HG02973 (cell line): ENCODE measurements around the gene METTL4.

Source experiments
- ATAC-seq: cut with Tn5 transposase; IDR thresholded peaks from one replicate; pipeline ENCODE4 v1.9.1; 2021; ENCODE audit warnings: moderate library complexity; ENCODE audit not compliant: unreplicated experiment

METTL4 gene

DNA sequence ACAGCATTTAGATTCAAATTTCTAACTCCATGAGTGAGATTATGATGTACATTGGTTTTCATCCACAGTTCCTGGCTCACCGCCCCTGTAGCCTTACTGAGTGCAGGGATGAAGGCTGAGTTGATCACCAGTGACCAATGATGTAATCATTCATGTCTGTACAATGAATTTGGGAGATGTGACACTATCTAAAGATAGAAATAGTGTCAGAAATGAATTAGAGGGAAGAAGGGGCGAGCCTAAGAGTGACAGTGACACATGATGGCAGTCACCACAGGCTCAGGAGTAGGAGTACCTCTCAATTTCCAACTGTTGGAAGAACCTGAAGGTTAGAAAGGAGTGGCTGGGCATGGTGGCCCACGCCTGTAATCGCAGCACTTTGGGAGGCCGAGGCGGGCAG is 3.2 kb downstream of the METTL4 start:
- no peak for ATAC-seq

DNA sequence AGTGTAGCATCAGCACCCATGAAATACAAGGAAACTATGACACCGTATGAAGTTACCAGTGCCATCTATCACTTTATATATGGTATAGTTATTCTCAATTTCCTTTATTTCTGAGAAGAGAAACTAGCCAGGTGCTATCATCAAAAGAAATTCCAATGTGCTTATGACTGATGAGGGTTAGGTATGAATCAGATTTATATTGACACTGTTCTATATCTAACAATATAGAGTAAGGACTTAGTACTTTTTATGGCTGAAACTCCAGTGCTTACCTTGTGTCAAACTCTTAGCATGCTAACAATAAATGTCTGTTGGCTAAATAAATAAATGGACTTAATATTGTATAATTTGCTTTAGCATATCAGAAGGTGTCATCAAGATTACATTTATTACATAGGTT is 6.9 kb downstream of the METTL4 start:
- ATAC-seq, result no peak

DNA sequence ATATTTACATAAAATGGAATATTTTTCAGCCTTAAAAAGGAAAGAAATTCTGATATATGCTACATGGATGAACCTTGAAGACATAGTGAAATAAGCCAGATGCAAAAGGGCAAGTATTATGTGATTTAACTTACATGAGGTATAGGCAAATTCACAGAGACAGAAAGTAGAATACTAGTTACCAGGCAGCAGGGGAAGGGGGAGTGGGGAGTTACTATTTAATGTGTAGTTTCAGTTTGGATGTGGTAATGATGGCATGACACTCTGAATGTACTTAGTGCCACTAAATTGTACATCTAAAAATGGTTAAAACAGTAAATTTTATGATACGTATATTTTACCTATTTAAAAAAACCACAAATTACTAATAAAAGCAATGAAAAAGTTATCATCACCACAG is 12.1 kb downstream of the METTL4 start:
- no peak for ATAC-seq

DNA sequence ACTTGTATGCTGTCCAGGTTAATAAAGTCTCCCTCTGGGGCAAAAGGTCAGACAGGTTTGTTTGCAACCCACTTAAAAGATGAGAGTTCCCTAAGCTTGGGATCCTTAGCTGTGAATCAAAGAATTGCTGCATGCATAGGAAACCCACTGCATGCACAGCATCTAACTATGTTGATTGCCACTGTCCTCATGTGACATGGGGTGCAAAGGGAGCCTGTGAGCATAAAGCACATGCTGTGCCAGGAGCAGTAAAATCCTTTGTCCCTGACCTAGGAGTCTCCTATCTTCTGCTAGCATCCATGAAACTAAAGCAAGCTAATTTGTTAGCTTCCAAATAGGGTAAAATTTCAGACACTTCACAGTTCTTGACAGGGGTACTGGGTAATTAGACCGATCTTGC is 13.8 kb downstream of the METTL4 start:
- no peak for ATAC-seq

DNA sequence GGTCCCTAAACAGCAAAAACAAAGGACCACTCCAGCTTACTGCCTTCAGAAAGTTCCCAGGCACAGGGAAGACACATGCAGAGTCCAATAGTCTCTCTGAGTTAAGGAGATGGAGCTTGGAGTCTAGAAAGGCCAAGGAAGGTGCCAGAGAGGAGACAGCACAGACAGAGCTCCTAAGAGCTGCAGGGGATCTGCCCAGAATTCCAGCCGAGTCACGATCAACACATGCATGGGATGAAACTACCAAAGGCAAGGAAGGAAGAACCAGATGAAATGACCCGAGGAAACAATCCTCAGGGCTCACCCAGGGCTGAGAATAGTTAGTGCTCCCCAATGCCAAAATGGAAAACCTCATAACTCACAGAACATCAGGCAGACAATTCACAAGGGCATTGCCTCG is 15.4 kb downstream of the METTL4 start:
- no peak for ATAC-seq

DNA sequence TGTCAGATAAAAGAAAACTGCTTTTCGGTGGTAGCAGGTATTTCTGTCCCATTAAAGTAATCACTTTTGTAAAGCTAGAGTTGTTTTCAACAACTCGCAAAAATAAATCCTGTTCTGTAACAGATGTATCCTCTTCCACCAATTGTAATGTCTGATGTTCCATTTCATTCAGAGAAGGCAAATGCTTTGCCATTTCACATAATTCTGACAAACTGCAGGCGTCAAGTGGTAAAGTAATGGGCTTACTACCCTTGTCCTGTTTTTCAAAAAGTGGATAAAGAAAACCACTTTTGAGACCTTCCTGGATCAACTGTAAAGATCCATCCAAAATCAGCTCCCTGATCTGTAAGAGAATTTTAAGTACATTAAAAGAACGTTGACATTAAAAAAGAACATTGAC is 16.6 kb downstream of the METTL4 start:
- no peak for ATAC-seq

DNA sequence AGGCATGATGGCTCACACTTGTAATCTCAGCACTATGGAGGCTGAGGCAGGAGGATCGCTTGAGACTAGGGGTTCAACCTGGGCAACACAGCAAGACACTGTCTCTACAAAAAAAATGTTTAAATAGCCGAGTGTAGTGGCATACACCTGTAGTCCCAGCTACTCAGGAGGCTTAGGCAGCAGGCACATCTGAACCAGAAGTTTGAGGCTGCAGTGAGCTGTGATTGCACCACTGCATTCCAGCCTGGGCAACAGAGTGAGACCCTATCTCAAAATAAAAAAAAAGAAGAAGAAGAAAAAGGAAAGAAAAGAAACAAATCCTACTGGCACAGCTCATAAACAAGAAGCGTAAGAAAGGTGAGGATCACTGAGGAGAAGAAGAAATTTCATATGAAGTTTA is 19.9 kb downstream of the METTL4 start:
- no peak for ATAC-seq

DNA sequence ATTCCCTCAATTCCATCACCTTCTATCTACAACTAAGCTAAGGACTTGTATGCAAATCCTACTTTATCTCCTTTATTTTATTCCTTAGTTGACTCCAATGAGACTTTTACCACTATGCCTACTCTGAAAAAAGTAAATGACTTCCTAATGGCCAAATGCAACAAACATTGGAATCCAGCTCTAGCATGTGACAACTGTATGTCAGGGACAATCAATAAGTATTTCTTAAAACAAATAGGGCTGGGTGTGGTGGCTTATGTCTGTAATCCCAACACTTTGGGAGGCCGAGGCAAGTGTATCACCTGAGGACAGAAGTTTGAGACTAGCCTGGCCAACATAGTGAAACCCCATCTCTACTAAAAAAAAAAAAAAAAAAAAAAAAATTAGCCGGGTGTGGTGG is 21.8 kb downstream of the METTL4 start:
- no peak for ATAC-seq

DNA sequence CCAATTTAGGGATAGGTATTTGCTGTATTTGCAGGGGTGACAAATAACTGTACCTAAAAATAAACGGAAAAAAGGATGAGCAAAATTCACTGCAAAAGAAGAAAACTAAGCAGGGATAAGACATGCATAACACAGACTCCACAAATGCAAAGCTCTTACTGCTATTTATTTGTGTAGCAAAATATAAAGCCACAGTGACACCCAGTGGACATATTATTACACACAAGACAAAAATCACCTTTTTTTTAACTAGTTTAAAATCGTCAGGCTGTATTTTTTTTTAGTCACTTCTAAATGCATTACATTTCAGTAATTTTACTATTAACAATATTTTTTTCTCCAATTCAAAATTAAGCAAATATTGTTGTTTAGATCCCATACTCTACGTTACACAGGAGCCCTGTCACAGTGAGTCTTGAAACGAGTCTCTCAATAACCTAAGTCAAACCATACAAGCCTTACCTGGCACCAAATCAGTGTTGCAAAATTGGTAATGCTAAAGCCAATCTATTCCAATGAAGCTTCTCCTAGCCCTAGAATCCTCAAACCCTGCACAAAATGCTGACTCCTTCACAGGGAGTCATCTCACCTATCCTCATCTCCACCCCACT is 23.7 kb downstream of the METTL4 start:
- no peak for ATAC-seq

DNA sequence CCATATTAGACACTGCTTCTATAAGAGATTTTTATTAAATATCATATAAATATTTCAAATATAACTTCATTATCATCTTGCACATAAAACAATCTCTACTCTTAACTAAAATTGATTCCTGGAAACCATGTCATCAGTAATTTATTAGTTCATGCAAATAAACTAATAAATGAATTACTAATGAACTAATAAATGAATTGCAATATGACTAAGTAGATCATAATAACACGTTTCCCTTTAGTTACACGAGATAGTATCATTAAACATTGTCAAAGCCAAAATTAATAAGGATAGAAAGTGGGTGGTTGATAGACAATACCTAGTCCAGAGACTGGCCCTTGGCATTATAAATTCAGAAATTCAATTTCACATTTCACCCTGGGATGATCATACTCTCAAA is 26.1 kb downstream of the METTL4 start:
- ATAC-seq, result no peak

DNA sequence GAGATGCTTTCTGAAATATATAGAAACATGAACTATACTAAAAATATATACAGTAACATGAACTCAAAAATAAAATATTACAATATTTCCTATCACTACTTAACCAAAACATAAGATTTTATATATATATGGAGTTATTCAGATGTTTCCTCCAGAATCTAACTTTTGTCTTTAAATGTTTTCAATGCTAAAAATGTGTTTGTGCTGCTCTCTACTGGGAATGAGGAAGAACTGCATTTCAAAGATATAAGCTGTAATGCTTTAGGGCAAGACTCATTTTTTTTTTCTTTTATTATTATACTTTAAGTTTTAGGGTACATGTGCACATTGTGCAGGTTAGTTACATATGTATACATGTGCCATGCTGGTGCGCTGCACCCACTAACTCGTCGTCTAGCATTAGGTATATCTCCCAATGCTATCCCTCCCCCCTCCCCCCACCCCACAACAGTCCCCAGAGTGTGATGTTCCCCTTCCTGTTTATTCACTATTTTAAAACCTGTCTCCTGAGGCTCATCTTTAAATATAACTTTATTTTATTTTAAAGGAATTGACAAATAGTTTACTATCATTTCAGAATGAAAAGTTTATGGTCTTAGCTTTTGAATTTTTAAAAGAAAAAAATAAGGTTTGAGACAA is 29.3 kb downstream of the METTL4 start:
- peak; percentile 59 for ATAC-seq

DNA sequence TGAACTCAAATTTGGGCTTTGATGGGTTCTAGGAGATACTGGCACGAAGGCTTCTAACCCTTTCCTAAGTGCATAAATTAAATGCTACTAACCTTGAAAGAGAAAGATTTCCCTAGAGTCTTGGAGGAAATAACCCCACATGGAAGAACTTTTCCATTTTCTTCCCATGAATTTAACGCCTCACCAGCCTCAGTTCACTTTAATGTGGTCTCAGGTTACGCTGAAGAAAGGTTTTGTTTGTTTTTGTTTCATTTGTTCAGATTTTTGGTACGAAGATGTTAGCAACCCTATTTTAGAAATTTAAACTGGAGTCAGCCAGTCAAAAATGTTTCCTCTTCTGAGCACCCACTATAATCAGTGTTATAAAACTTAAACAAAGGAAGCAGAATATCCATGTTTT is 30.7 kb downstream of the METTL4 start:
- ATAC-seq, result no peak

DNA sequence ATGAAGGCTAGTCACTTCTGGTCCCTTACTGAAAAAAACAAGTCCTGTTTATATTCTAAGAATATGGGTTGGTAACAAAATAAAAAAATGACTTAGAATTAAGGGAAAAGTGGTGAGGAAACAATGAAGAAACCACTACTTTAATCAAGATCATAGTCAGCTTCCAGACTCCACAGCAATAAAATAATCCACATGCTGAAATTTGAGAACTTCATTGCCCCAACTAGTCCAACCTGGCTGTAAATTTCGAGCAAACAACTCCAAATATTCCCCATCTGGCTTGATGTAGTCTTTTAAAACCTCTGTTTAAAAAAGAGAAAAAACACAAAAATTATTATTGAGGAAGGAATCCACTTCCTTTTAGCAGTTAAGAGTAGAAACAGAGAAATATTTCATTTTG is 32.5 kb downstream of the METTL4 start:
- ATAC-seq, result no peak

DNA sequence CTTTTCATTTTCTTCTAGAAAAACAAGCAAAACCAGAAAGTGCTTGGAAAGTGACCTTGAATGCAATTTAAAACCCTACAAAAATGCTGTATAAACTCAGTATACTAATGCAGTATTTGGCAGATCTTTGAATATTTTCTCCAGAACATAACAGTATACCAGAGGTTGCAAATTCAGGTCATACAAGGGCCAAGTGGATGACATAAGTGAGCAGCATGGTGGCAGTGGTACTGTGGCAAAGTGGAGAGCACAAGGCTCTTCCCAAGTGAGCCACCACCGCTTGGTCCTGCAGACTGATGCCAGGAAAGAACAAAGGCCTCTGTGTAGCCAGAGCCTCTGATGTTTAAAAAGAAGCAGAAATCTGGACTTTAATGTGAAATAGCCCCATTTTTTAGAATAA is 33.1 kb downstream of the METTL4 start:
- no peak for ATAC-seq

DNA sequence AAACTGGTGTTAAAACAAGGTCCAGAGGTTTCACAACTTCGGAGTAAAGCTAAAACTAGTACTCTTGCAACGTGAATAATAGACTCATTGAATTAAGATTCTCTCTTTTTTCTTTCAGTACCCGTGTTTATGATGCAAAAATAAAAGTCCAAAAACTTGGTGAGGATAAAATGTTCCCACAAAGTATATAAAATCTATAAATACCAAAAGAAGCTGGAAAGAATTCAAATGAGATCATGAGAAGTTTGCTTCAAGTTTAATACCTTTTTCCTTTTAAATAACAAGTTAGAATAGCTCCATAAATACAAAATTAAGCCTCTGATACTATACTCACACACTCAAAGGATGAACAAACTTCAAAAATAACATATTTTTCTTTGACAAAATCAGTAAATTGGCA is 34.0 kb downstream of the METTL4 start:
- ATAC-seq, result no peak

DNA sequence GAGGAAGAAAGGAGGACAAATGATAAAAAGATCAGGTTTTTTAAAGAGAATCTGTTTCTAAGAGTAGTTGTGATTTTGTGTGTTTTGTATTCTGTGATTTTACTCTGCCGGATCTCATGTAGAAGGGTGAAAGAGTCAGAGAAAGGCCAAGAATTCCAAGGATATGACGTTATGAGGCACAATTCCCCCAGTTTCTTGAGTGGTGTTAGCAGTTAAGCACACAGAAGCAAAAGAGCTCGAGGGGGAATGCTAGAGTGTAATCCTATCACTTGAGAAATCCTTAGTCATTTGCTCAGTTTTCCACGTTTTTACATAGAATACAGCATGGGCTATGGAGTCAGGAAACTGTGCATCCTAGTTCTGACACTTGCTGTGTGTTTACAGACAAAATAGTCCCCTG is 34.8 kb downstream of the METTL4 start:
- no peak for ATAC-seq

DNA sequence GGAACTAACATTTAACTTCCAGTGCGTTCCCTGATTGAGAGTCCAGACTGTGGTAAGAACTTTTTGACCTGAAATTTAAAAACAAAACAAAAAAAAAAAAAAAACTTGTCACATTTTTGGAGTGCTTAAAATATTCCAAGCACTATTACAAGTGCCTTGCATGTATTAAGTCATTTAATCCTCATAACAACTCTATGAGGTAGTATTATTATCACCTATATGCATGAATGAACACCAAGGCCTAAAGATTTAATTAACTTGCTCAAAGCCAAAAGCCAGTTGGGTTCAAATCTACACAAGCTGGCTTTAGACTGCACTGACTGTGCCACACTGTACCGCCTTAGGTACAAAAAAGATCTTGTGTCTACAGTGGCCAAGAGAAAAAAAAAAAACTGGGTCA is 35.2 kb downstream of the METTL4 start:
- no peak for ATAC-seq

DNA sequence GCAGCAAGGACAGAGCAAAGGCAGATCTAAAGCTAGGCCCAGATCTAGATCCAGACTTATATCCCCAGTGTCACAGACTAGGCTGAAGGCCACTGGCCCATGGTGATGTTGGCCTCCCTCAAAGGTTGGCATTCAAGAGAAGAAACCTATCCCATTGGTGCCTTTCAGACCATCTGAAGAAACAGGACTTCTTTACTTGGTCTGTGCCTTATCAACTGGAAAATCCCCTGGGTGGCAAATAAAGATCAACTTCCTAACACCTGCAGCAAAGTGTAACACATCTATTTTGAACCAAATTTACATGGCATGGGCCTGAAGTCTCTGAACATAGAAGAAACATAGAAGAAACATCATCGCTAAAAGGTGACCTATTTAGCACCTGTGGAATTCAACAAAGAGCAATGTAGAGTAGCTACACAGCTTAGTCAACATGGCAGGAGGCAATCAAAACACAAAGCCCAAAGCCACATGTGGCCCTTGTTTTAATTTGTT is 35.8 kb downstream of the METTL4 start:
- no peak for ATAC-seq

DNA sequence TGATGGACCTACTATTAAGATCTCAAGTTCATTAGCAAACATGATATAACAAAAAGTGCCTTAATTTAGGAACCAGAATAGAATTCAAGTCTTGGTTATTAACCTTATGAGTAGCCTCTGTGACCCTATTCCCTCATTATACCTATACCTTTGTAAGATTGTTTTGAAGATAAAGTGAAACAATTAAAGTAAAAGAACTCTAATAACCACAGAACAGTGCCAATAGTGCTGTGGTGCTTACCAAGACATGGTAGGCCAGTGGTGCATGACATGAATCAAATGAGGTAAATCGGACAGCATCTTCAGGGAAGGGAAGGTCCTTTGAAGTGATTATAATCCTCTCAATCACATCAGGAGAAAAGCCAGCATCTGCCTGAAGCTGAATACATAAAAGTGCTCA is 36.4 kb downstream of the METTL4 start:
- ATAC-seq, result no peak

DNA sequence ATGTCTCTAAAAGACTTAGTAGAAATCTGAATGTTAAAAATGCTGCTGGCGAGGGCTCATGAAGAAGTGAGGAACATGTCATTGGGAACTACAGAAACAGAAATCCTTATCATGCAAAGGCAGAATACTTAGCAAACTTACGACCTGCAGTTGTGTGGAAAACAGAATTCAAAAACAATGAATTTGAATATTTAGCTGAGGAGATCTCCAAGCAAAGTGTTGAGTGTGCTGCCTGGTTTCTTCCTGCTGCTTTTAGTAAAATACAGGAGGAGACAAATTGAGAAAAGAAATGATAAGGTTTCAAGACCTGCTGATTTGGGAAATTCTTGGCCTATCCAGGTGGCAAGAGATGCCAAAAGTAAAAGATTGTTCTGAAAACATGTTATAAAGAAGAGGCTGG is 38.5 kb downstream of the METTL4 start:
- no peak for ATAC-seq

DNA sequence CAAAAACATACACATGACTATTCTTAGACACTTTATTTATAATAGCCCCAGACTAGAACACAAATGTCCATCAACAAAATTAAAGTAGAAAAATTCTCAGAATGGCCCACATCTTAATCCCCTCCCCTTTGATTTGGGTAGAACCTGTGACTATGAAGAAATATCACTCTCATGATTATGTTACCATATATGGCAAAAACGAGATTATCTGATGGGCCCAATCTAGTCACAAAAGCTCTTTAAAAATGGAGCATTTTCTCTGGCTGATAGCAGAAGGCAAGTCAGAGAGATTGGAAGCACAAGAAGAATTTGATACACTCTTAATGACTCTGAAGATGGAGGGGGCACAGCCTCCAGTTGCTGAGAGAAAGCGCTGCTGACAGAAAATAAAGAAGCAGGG is 39.6 kb downstream of the METTL4 start:
- ATAC-seq, result no peak

DNA sequence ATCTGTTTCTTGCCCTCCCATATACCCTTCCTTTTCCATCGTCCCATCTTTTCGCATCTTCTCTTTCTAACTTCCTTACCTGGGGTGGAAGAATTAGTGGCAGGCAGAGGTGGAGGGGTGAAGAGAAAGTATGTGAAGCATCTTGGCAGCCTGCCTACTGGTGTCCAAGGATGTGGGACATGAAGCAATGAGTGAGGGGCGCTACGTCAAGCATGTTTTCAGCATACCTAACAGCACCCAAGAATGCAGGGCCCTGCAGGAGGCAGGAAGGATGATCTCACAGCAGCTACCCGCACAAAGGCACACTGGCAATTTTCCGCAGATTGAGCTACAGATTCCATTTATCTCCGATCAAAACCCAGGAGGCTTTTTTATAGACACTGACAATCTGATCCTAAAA is 42.2 kb downstream of the METTL4 start:
- ATAC-seq, result no peak

DNA sequence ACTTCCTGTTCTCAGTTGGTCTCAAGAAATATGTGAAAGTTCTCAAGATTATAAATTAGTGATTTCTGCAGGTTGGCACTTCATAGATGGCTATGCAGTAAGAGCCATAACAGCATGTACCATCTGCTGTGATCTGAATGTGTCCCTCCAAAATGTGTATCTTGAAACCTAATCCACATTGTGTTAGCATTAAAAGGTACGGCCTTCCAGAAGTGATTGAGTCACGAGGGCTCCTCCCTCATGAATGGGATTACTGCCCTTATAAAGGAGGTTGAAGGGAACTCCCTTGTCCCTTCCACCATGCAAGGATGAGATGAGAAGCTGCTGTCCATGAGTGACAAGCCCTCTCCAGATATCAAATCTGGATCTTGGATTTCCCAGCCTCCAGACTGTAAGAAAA is 45.0 kb downstream of the METTL4 start:
- ATAC-seq, result no peak
